Hepatocyte (in vitro differentiated cells): Measurements from ENCODE around the gene PLCL1.

Experiments used
- EZH2 ChIP-seq: fragments of 200-600 bp; sonication (generic); IDR thresholded peaks from 2 replicates; pipeline ENCODE4 v1.6.1; 2016; ENCODE audit warnings: antibody characterized with exemption, mild to moderate bottlenecking, borderline replicate concordance
- TF ChIP-seq, protein P1 (sequence below): fragments of 200-600 bp; sonication (generic); IDR thresholded peaks from 2 replicates; pipeline ENCODE4 v1.5.1; 2016; ENCODE audit warnings: antibody characterized with exemption, mild to moderate bottlenecking; ENCODE audit not compliant: poor library complexity

DNA sequence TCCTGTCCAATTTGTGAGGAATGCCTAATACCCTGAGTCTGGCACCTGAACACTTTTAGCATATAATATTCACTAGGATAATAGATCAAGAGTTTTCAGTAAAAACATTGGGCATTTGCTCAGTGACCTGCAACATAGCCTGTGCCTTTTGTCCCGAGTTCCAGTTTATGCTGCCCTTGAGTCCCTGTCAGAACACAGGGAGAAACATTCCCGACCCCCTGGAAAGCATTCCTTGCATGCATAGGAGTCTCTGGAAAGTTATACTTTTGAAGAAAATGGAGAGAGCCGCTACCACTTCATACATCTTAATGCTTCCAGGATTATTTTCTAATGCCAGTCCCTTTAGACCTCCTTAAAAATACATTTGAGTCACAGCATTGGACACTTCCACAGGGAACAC, 107.3 kb downstream of the PLCL1 start:
- TF ChIP-seq, protein P1, sequence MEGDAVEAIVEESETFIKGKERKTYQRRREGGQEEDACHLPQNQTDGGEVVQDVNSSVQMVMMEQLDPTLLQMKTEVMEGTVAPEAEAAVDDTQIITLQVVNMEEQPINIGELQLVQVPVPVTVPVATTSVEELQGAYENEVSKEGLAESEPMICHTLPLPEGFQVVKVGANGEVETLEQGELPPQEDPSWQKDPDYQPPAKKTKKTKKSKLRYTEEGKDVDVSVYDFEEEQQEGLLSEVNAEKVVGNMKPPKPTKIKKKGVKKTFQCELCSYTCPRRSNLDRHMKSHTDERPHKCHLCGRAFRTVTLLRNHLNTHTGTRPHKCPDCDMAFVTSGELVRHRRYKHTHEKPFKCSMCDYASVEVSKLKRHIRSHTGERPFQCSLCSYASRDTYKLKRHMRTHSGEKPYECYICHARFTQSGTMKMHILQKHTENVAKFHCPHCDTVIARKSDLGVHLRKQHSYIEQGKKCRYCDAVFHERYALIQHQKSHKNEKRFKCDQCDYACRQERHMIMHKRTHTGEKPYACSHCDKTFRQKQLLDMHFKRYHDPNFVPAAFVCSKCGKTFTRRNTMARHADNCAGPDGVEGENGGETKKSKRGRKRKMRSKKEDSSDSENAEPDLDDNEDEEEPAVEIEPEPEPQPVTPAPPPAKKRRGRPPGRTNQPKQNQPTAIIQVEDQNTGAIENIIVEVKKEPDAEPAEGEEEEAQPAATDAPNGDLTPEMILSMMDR = no peak
- no peak for TF ChIP-seq EZH2
